ENCODE data around the gene CAPN10. TPM values are rescaled to one million over a fixed set of nuclear protein-coding genes. Genes with fewer than 3 reads are reported as not detected.

The CAPN10 gene
- total RNA-seq: 18.1 and 25.5 TPM in 2 replicates

GRCh38 chr2:240586198-240586918, at the start of gene CAPN10:
Gene CAPN10, plus strand, starts transcription at chr2:240586734. Its CDS starts 178 bp downstream, at chr2:240586912.

GRCh38 chr2:240557808-240558207, 28.7 kb upstream of the CAPN10 start, which contains the start of gene ANKMY1:
Gene ANKMY1, minus strand, starts transcription at chr2:240557988. Its CDS starts 653 bp downstream, at chr2:240557335.

GRCh38 chr2:240560084-240560479, 26.5 kb upstream of the CAPN10 start, which contains the start of gene DUSP28:
Gene DUSP28, plus strand, starts transcription at chr2:240560357. Its CDS starts 328 bp downstream, at chr2:240560685.

GRCh38 chr2:240567872-240568677, 18.5 kb upstream of the CAPN10 start, which contains the start of gene RNPEPL1:
Gene RNPEPL1, plus strand, starts transcription at chr2:240568484. Its CDS starts 103 bp downstream, at chr2:240568587.

GRCh38 chr2:240624950-240625621, 38.6 kb downstream of the CAPN10 start, which contains the start of gene GPR35:
Gene GPR35, plus strand, starts transcription at chr2:240625480. Its CDS starts 4,473 bp downstream, at chr2:240629953.

Other genes starting within 250 kb of the CAPN10 start
- 210 and 229 TPM in 2 replicates for gene GPC1, start 151.1 kb upstream of the CAPN10 start, total RNA-seq
- 5.9 and 6.9 TPM in 2 replicates for gene ANKMY1, start 28.7 kb upstream of the CAPN10 start, total RNA-seq
- 3.7 TPM in 2 replicates for gene DUSP28, start 26.4 kb upstream of the CAPN10 start, total RNA-seq
- gene RNPEPL1, start 18.2 kb upstream of the CAPN10 start, total RNA-seq: 31.4 and 35.1 TPM in 2 replicates
- 0.28 TPM in 1 of 2 replicates, not detected in the other for gene GPR35, start 38.7 kb downstream of the CAPN10 start, total RNA-seq
- gene AQP12B, start 96.2 kb downstream of the CAPN10 start, total RNA-seq: not detected in 2 replicates
- not detected in 2 replicates for gene AQP12A, start 105.1 kb downstream of the CAPN10 start, total RNA-seq
- not detected in 2 replicates for gene KIF1A, start 233.5 kb downstream of the CAPN10 start, total RNA-seq

All from airway epithelial cell (primary cell).